NCI-H446 treated with DMSO at 0.1 percent for 48 hours (cell line): Measurements from ENCODE around the gene PHF11.
"Not testable (repeated sequence)": the region's sequence is repeated elsewhere in the genome, so short reads cannot be mapped to it uniquely, and the experiment has no call there.

ENCODE experiments used
- DNase-seq: peaks from one replicate; lab custom pipeline; 2025; lab: John Stamatoyannopoulos, UW

Gene PHF11

DNA sequence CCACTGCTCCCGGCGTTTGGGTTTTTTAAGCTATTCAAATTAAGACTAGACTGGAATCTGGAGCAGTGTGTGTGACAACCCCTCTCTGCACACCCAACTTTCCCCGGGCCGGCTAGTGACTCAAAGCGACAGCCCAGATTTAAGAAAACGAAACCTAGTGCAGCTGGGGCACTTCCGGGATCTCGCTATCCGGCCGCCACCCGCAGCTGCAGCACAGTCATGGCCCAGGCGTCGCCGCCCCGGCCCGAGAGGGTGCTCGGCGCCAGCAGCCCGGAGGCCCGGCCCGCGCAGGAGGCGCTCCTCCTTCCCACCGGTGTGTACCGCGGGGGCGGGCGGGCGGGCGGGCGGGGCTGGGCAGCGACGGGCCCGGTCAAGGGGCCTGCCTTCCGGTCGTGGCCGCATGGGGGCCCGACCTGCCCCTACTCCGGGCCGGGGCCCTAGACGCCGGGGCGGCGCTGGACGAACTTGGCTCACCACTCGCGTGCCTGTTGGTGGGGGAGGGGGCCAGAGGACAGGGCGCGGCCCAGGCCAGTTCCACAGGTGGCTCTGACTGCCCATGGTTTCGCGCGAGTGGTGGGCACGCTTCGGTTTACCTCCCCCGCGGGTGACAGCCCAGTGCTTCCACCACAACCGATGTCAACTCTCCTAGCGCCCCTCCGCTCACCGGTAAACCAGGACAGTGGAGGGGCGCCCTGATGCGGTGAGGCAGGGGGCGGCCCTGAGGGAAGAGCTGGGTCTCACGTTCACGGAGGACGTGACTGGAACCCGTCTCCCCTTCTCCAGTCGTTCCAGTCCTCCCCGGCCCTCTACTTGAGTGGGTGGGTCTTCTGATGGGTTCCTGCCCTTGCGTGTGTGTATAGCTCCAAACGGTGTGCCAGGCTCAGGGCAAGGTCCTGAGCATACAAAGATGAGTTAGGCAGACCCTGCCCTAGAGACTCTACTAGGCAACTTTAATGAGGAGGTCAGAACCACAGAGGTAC lies at the start of gene PHF11:
PHF11 (plus strand) TSS at position 171 of the 980 bp plus-strand sequence; CDS start at position 220, 49 bp downstream.
- no peak for DNase-seq

DNA sequence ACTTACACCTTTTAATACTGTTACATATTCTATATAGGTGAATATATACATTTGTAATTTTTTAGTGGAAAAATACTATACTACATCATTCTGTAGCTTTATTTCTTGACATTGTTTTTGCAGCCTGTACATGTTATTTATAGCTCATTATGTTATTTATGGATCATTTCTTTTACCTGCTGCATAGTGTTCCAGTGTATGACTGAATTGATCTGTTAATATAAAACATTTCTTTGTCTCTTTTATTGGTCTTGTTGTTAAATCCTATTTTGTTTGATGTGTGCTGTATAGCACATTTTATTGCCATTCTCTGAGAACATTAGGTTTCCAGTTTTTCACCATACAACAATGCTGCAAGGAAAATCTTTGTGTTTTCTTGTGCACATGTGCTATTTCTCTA lies 49.3 kb upstream of the PHF11 start:
- DNase-seq, result no peak

GRCh38 chr13:49448753-49449152 lies 47.0 kb upstream of the PHF11 start:
- no peak for DNase-seq

DNA sequence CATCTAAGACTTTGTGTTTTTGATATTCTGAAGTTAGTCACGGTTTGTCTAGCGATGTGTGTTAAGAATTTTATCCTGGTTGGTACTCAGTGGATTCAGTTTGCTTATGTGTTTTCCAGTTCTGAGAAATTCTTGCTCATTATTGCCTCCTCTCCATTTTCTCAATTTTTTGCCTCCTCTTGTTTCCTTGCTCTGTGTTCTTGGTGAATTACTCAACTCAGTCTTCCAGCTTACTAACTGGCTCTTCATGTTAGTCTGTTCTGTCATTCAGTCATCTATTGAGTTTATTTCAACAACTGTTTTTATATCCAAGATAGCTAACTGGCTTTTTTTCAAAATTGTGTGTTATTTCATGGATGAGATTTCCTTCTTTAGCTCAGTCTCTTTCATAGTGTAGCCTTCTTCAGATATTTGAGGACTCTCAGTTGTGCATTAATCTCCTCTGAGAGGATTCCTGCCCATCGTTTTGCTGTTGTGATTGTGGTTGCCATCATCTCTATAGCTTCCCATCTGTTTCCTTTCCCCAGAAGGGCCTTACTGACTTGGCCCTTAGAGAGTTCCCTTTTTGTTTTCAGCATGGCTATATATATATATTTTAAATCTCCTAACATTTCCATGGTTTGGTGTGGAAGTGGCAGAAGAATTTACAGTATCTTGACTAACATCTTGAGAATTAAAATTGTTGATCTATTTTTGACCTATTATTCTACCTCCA lies 45.5 kb upstream of the PHF11 start:
- DNase-seq, result no peak

GRCh38 chr13:49452725-49453457 lies 42.9 kb upstream of the PHF11 start:
- no peak for DNase-seq

DNA sequence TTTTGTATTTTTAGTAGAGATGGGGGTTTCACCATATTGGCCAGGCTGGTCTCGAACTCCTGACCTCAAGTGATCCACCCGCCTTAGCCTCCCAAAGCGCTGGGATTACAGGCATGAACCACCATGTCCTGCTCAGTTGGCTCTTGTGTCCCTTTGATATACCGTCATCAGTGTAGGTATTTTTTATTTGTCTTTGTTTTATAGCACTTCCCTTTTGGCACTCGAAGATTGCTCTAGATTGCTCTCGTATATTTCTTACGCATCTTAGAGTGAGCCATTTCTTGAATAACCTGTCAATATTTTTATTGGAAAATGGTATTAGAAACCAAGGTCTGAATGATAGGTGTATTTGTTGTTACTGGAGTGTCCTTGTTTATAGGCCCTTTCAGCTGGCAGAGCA lies 42.3 kb upstream of the PHF11 start:
- DNase-seq, result no peak

- DNase-seq, result no peak
Observed at GRCh38 chr13:49454388-49455006, 41.3 kb upstream of the PHF11 start.

GRCh38 chr13:49455007-49455398 lies 40.8 kb upstream of the PHF11 start:
- DNase-seq, result no peak

DNA sequence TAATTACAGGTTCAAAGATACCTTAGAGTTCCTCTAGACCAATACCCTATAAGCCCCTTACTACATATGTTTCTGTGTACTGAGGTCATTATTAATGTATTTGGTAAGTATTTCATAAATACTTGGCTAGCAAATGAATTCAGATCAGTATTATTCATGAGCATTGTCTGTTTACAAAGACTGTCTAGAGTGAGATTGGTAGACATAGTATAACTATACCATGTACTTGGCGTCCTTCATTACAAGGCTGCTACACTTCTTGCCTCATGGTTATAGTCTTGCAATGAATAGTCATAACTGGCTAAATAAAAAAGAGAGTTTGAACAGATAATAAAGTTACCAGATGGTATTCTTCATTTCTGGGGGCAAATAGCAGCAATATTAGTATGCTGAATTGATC lies 39.6 kb upstream of the PHF11 start:
- DNase-seq, result no peak

- DNase-seq, result no peak
Observed at GRCh38 chr13:49457221-49457620, 38.5 kb upstream of the PHF11 start.

GRCh38 chr13:49459580-49459979 lies 36.2 kb upstream of the PHF11 start:
- DNase-seq, result no peak

- no peak for DNase-seq
Observed at GRCh38 chr13:49464085-49464484, 31.7 kb upstream of the PHF11 start.

- DNase-seq, result no peak
Observed at GRCh38 chr13:49464621-49465325, 31.0 kb upstream of the PHF11 start.

- DNase-seq, result no peak
Observed at GRCh38 chr13:49466292-49466838, 29.4 kb upstream of the PHF11 start.

DNA sequence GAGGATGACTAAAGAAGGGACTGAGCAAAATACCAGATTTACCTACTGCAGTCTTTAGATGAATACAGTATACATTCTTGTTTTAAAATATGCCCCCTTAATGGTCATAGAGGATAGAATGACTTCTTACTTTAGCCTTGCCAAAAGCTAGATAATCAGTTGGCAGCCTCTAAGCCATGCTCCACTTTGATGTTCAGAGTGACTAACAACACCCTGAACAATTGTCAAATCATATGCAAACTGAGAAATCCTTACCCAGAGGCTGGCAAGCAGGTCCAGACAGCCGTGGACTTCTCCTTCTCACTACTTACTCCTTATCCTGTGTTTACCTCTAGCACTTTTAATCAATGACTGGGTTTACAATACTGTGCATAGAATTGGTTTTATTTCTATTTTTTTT lies 23.6 kb upstream of the PHF11 start:
- DNase-seq, result no peak

GRCh38 chr13:49476529-49476928 lies 19.2 kb upstream of the PHF11 start:
- no peak for DNase-seq

DNA sequence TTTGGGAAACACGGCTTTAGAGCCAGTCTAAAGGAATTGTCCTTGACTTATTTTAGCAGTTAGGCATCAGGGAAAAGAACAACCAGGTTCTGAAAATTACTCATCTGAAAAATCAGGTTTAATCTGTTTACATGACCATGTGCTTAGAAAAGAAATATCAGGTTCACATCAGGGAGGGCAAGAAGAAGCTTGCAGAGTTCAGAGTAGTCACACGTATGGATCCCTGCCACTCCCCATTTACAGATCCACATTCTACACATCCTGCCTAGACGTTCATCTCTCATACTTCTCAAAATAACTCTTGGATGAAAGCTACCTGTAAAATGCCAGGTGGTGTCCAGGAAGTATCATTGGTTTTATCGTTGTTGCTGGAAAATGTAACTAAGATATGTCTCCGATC lies 14.0 kb upstream of the PHF11 start:
- no peak for DNase-seq

- no peak for DNase-seq
Observed at GRCh38 chr13:49488563-49488962, 7.2 kb upstream of the PHF11 start.

- DNase-seq, result no peak
Observed at GRCh38 chr13:49494645-49495044, 1.1 kb upstream of the PHF11 start.

DNA sequence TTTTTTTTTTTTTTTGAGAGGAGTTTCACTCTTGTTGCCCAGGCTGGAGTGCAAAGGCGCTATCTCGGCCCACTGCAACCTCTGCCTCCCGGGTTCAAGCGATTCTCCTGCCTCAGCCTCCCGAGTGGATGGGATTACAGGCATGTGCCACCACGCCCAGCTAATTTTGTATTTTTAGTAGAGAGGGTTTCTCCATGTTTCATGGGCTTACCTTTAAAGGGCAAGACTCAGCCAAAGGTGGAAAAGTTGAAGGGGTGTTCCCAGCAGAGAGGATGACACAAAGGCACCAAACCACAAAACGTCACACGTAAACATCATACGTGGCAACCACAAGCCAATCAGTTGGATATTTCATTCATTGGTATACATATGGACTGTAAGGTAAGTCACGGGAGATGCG lies 1.1 kb downstream of the PHF11 start:
- DNase-seq, result not testable (repeated sequence)

- DNase-seq, result no peak
Observed at GRCh38 chr13:49497272-49497671, 1.5 kb downstream of the PHF11 start.
